ENCODE results near the gene MASP1. TPM values are rescaled to one million over a fixed set of nuclear protein-coding genes. Genes with fewer than 3 reads are reported as not detected.

The MASP1 gene
- total and polyA plus RNA-seq, 2 donors (not counting 1 experiment from before 2014, with no cell fraction given) = not detected

- DNase-seq (no peak), ATAC-seq (ENCODE audit: low read depth) (no peak)
- no peak overlapping the region for H3K4me3 Mint-ChIP-seq
- Histone ChIP-seq H3K79me2 (ENCODE audit: control insufficient read depth, insufficient read depth, low read length) (no peaks in the 10 kb centered on the region), H3K36me3 (replicated peaks in 1 of 2; ENCODE audit: control extremely low read depth in 1 of 2, control insufficient read depth in 1 of 2, extremely low read depth in 1 of 2, insufficient read depth in 2 of 2, low read length in 1 of 2) (no peaks in the 10 kb centered on the region), H3K9ac (ENCODE audit: low read length) (no peak overlapping the region), H3K9me3 (ENCODE audit: control extremely low read depth in 1 of 3, control insufficient read depth in 2 of 3, insufficient read depth in 1 of 3, low read length in 2 of 3) (no peaks in the 10 kb centered on the region), H3K4me3 (ENCODE audit: control extremely low read depth in 1 of 5, extremely low read depth in 1 of 5, insufficient read depth in 1 of 5, low read depth in 2 of 5, low read length in 4 of 5) (no peak overlapping the region), H4K20me1 (ENCODE audit: control insufficient read depth, insufficient read depth, low read length, poor library complexity, severe bottlenecking) (no peaks in the 10 kb centered on the region), H2AFZ (ENCODE audit: insufficient read depth, low read depth, low read length, poor library complexity, severe bottlenecking) (no peak overlapping the region), H3K4me1 (ENCODE audit: control insufficient read depth in 2 of 2, insufficient read depth in 2 of 2, low read length in 2 of 2) (no peaks in the 10 kb centered on the region), H3K4me2 (replicated peaks; ENCODE audit: low read depth, low read length, poor library complexity, severe bottlenecking) (no peak overlapping the region), H3K27me3 (replicated peaks in 1 of 4; ENCODE audit: control extremely low read depth in 1 of 4, control insufficient read depth in 3 of 4, insufficient read depth in 4 of 4, low read length in 3 of 4) (peaks cover 0 to 11% (median 3%) of the 10 kb centered on the region in 4 experiments), H3K27ac (ENCODE audit: low read length in 2 of 2) (no peak overlapping the region)
- H3K9me3 Mint-ChIP-seq (ENCODE audit: insufficient read depth) = no peaks in the 10 kb centered on the region
- no peak for TF ChIP-seq CTCF (IDR thresholded peaks at IDR 0.05)
- TF ChIP-seq EZH2 (IDR thresholded peaks at IDR 0.05; ENCODE audit: borderline replicate concordance, insufficient read depth, low read depth, low read length, poor library complexity, severe bottlenecking) = no peak
- H3K27me3 Mint-ChIP-seq = peaks cover 15% of the 10 kb centered on the region
- CTCF ChIA-PET = interaction anchor here (0.6 to 15.4 kb wide), 3 partner anchors 9 to 351 kb away, joined by 4 to 479 read pairs (median 6); no protein-coding TSS in a partner anchor
- intact Hi-C loops (cut with micrococcal nuclease) = no loop called here
- POLR2A ChIA-PET = no interaction called here
- H3K4me1 Mint-ChIP-seq = no peaks in the 10 kb centered on the region
- H3K27ac Mint-ChIP-seq = no peak overlapping the region
- 92% methylated on average over 2 of the region's 3 CpGs for WGBS (ENCODE audit: insufficient coverage)
Measured at GRCh38 chr3:187328691-187329090, 37.2 kb upstream of the MASP1 start.

- POLR2A ChIA-PET = no interaction called here
- Histone ChIP-seq H3K4me3 (ENCODE audit: control extremely low read depth in 1 of 5, extremely low read depth in 1 of 5, insufficient read depth in 1 of 5, low read depth in 2 of 5, low read length in 4 of 5) (no peak overlapping the region), H2AFZ (ENCODE audit: insufficient read depth, low read depth, low read length, poor library complexity, severe bottlenecking) (no peak overlapping the region), H3K79me2 (ENCODE audit: control insufficient read depth, insufficient read depth, low read length) (no peaks in the 10 kb centered on the region), H3K4me1 (ENCODE audit: control insufficient read depth in 2 of 2, insufficient read depth in 2 of 2, low read length in 2 of 2) (no peaks in the 10 kb centered on the region), H3K4me2 (replicated peaks; ENCODE audit: low read depth, low read length, poor library complexity, severe bottlenecking) (no peak overlapping the region), H3K27ac (ENCODE audit: low read length in 2 of 2) (no peak overlapping the region), H3K9me3 (ENCODE audit: control extremely low read depth in 1 of 3, control insufficient read depth in 2 of 3, insufficient read depth in 1 of 3, low read length in 2 of 3) (no peaks in the 10 kb centered on the region), H4K20me1 (ENCODE audit: control insufficient read depth, insufficient read depth, low read length, poor library complexity, severe bottlenecking) (no peaks in the 10 kb centered on the region), H3K36me3 (replicated peaks in 1 of 2; ENCODE audit: control extremely low read depth in 1 of 2, control insufficient read depth in 1 of 2, extremely low read depth in 1 of 2, insufficient read depth in 2 of 2, low read length in 1 of 2) (no peaks in the 10 kb centered on the region), H3K9ac (ENCODE audit: low read length) (no peak overlapping the region), H3K27me3 (replicated peaks in 1 of 4; ENCODE audit: control extremely low read depth in 1 of 4, control insufficient read depth in 3 of 4, insufficient read depth in 4 of 4, low read length in 3 of 4) (peaks cover 0 to 14% (median 3%) of the 10 kb centered on the region in 4 experiments)
- no peaks in the 10 kb centered on the region for H3K9me3 Mint-ChIP-seq (ENCODE audit: insufficient read depth)
- no peak overlapping the region for H3K4me3 Mint-ChIP-seq
- DNase-seq = no peak
- CTCF ChIA-PET = interaction anchor here (1.0 to 15.4 kb wide), 2 partner anchors 10 to 352 kb away, joined by 4 to 479 read pairs; no protein-coding TSS in a partner anchor
- ATAC-seq (ENCODE audit: low read depth) = no peak
- intact Hi-C loops (cut with micrococcal nuclease) = no loop called here
- peaks cover 19% of the 10 kb centered on the region for H3K27me3 Mint-ChIP-seq
- H3K4me1 Mint-ChIP-seq = no peaks in the 10 kb centered on the region
- 40% methylated on average over 1 of the region's 2 CpGs for WGBS (ENCODE audit: insufficient coverage)
- no peak overlapping the region for H3K27ac Mint-ChIP-seq
- TF ChIP-seq CTCF (IDR thresholded peaks at IDR 0.05) = no peak
- TF ChIP-seq EZH2 (IDR thresholded peaks at IDR 0.05; ENCODE audit: borderline replicate concordance, insufficient read depth, low read depth, low read length, poor library complexity, severe bottlenecking) = no peak
Measured at GRCh38 chr3:187327845-187328244, 36.3 kb upstream of the MASP1 start.

Measured in B cell (primary cell).